PC-3 (cell line): ENCODE results near the gene RAB22A.

ENCODE experiments used
- EZH2 ChIP-seq: fragments of 300-600 bp; sonication (generic); IDR thresholded peaks from one replicate; pipeline ENCODE4 v1.6.1; 2017; ENCODE audit warnings: antibody characterized with exemption, mild to moderate bottlenecking, low read length; ENCODE audit not compliant: unreplicated experiment
- TF ChIP-seq, protein P1 (sequence below): fragments of 300-600 bp; sonication (generic); conservative IDR thresholded peaks from 2 replicates; pipeline ENCODE4 v1.5.1; 2017; ENCODE audit warnings: antibody characterized with exemption, low read depth, mild to moderate bottlenecking, low read length

DNA sequence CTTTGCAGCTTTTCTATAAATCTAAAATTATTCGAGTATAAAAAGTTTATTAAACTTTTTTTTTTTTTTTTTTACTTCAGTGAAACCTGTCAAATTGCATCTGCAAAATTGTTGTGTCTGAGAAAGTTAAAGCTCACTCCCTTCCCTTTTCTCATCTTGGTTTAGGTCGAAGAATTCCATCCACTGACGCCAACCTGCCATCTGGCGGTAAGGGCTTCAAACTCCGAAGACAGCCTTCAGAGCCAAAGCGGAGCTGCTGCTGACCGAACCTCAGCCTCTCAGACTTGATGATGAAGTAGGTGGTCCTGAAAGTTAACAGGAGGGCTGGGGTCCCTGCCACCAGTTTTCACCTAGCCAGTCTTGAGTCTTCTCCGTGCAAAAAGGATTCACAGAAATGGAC is 49.9 kb downstream of the RAB22A start:
- TF ChIP-seq, protein P1, sequence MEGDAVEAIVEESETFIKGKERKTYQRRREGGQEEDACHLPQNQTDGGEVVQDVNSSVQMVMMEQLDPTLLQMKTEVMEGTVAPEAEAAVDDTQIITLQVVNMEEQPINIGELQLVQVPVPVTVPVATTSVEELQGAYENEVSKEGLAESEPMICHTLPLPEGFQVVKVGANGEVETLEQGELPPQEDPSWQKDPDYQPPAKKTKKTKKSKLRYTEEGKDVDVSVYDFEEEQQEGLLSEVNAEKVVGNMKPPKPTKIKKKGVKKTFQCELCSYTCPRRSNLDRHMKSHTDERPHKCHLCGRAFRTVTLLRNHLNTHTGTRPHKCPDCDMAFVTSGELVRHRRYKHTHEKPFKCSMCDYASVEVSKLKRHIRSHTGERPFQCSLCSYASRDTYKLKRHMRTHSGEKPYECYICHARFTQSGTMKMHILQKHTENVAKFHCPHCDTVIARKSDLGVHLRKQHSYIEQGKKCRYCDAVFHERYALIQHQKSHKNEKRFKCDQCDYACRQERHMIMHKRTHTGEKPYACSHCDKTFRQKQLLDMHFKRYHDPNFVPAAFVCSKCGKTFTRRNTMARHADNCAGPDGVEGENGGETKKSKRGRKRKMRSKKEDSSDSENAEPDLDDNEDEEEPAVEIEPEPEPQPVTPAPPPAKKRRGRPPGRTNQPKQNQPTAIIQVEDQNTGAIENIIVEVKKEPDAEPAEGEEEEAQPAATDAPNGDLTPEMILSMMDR, result no peak
- TF ChIP-seq EZH2, result no peak
